ENCODE data around the gene MID1. TPM values are rescaled to one million over a fixed set of nuclear protein-coding genes. Genes with fewer than 3 reads are reported as not detected.

The MID1 gene
- total RNA-seq, 2 donors from 2014 or later, result 8.0 to 9.6 TPM

DNA sequence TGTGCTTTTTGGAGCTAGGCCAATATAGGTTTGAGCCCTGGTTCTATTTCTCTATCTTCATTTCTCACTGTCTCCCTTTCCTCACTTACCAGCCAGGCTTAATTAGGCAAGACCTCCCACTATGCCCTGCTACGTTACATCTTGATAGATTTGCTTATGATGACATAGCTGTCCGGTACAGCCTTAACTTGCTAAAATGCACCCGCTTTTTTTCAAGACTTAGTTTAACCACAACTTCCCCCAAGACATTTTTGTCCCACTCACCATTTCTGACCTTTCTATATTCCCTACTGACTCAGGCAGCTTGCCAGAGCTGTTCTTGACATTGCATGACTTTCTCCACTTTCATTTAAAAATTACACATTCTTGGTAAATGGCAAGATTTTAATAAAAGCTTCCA is 152.6 kb downstream of the MID1 start:
- Histone ChIP-seq H3K27me3 (no peaks in the 10 kb centered on the region), H3K36me3 (no peaks in the 10 kb centered on the region), H3K4me1 (no peaks in the 10 kb centered on the region), H3K27ac (no peak overlapping the region), H3K9me3 (no peaks in the 10 kb centered on the region), H3K4me3 (no peak overlapping the region)
- DNase-seq (ENCODE audit: low spot score), result no peak
- TF ChIP-seq, protein P1, sequence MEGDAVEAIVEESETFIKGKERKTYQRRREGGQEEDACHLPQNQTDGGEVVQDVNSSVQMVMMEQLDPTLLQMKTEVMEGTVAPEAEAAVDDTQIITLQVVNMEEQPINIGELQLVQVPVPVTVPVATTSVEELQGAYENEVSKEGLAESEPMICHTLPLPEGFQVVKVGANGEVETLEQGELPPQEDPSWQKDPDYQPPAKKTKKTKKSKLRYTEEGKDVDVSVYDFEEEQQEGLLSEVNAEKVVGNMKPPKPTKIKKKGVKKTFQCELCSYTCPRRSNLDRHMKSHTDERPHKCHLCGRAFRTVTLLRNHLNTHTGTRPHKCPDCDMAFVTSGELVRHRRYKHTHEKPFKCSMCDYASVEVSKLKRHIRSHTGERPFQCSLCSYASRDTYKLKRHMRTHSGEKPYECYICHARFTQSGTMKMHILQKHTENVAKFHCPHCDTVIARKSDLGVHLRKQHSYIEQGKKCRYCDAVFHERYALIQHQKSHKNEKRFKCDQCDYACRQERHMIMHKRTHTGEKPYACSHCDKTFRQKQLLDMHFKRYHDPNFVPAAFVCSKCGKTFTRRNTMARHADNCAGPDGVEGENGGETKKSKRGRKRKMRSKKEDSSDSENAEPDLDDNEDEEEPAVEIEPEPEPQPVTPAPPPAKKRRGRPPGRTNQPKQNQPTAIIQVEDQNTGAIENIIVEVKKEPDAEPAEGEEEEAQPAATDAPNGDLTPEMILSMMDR (IDR thresholded peaks at IDR 0.05), result no peak

DNA sequence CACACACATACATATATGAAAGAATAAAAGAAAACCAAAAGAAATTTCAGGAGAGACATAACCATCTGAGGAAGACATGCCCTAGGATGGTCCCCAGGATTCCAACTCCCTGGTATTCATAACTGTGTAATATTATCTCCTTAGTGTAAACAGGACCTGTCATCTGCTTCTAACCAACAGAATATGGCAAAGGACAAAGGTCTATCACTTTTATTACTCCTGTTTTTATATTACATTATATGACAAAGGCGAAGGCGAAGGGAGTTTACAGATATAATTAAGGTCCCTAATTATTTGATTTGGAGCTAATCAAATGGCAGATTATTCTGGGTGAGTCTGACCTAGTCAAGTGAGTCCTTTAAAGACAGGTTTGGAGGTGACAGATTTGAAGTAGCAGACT is 155.1 kb downstream of the MID1 start:
- H3K36me3 ChIP-seq, result no peaks in the 10 kb centered on the region
- TF ChIP-seq, protein P1 (IDR thresholded peaks at IDR 0.05), result no peak
- no peak overlapping the region for H3K4me3 ChIP-seq
- no peaks in the 10 kb centered on the region for H3K9me3 ChIP-seq
- no peak overlapping the region for H3K27ac ChIP-seq
- DNase-seq (ENCODE audit: low spot score), result no peak
- no peaks in the 10 kb centered on the region for H3K27me3 ChIP-seq
- H3K4me1 ChIP-seq, result no peaks in the 10 kb centered on the region

DNA sequence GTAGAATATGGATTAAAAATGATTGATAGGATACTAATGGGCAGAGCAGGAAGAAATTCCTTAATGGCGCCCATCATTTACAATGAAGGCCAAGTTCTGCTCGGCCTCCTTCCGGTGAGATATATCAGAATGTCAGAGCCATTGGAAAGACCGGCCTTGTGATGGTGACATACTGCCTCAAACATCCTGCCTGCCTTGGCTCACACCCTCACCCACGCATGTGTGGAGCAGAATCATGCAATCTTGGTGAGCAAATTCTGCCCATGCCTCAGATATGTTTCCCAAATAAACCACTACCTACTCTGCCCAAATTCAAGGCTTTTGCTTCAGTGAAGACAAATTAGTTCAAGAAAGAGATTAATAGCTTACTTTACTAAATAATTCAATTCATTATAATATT is 163.3 kb downstream of the MID1 start:
- DNase-seq (ENCODE audit: low spot score), result no peak
- H3K27ac ChIP-seq, result no peak overlapping the region
- no peaks in the 10 kb centered on the region for H3K36me3 ChIP-seq
- H3K27me3 ChIP-seq, result no peaks in the 10 kb centered on the region
- H3K4me3 ChIP-seq, result no peak overlapping the region
- no peaks in the 10 kb centered on the region for H3K4me1 ChIP-seq
- H3K9me3 ChIP-seq, result no peaks in the 10 kb centered on the region
- TF ChIP-seq, protein P1 (IDR thresholded peaks at IDR 0.05), result no peak

DNA sequence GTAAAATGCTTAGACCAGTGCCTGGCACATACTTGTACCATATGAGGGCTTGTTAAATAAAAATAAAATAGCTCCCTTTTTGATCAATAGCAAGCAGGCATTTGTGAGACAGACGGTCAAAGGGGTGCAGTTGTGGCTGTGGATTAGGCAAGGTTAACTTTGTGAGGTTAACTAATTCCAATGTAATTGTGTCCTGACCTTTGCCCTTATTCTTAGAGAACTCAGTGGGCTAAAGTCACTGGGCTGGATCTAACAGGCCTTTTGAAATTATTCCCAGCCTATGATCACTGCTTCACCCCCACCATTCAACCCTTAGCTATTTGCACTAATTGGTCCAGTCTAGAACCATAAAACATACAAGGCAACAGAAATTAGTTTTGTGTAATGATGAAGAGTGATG is 166.4 kb downstream of the MID1 start:
- H3K36me3 ChIP-seq, result no peaks in the 10 kb centered on the region
- no peak overlapping the region for H3K4me3 ChIP-seq
- no peaks in the 10 kb centered on the region for H3K27me3 ChIP-seq
- H3K27ac ChIP-seq, result no peak overlapping the region
- TF ChIP-seq, protein P1 (IDR thresholded peaks at IDR 0.05), result no peak
- H3K9me3 ChIP-seq, result no peaks in the 10 kb centered on the region
- H3K4me1 ChIP-seq, result no peaks in the 10 kb centered on the region
- no peak for DNase-seq (ENCODE audit: low spot score)

DNA sequence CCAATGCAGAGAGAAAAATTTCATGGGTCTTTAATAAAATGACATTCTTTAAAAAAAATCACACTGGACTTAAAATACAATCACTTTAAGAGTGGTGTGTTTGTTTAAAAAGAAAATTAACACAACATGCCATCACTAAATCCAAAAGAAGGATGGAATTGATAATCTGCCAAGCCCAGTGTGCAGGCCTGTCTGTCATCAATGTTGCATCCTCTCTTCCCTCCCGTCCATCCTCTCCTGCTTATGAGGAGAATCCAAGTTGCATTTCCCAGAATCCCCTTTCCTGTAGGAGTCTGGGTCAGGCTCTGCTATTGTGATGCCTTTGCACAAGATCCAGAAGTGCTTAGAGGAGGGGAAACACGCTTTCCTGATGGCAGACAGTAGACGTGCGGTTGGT is 169.4 kb downstream of the MID1 start:
- Histone ChIP-seq H3K4me1 (no peaks in the 10 kb centered on the region), H3K27ac (no peak overlapping the region), H3K9me3 (no peaks in the 10 kb centered on the region), H3K4me3 (no peak overlapping the region), H3K36me3 (no peaks in the 10 kb centered on the region), H3K27me3 (no peaks in the 10 kb centered on the region)
- DNase-seq (ENCODE audit: low spot score), result no peak
- TF ChIP-seq, protein P1 (IDR thresholded peaks at IDR 0.05), result no peak

DNA sequence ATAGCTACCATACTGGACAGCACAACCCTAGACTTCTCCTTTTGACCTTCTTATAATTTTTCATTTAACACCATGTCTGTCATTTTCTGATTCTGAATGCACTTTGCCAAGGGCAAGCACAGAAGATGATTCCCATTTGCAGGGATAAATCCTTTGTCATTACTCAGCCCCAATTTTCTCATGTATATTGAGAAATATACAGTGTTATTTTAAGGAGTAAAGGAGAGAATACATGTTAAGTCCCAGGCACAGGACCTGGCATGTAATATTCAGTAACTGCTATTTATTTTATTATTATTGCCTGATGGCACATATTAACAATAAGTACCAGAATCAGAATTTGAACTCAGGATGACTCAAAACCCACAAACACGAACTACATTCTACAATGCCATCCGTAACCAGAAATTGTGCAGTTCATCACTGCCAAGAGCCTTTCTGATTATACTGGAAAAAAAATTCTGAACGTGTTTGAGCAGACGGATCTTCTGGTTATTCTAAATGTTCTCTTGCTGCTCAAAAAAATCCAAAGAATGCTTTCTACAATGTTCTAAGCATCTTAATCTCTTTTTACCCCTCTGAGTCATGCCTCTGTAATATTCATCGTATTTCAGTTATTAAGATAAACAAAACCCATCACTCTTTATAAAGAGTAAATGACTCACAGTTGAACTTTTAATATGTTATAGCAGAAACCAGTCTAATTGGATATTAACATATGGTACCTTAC is 170.0 kb downstream of the MID1 start:
- TF ChIP-seq, protein P1 (IDR thresholded peaks at IDR 0.05), result no peak
- H3K27ac ChIP-seq, result no peak overlapping the region

More for the DNA sequence above, 170.0 kb downstream of the MID1 start:
- Histone ChIP-seq H3K4me3 (no peak overlapping the region), H3K36me3 (no peaks in the 10 kb centered on the region), H3K27me3 (no peaks in the 10 kb centered on the region), H3K4me1 (no peaks in the 10 kb centered on the region), H3K9me3 (no peaks in the 10 kb centered on the region)
- no peak for DNase-seq (ENCODE audit: low spot score)
